GM19467 (cell line): ENCODE results near the gene AK8.
"Not testable (repeated sequence)": the region's sequence is repeated elsewhere in the genome, so short reads cannot be mapped to it uniquely, and the experiment has no call there.

ENCODE experiments used
- ATAC-seq: cut with Tn5 transposase; IDR thresholded peaks from one replicate; pipeline ENCODE4 v1.9.1; 2021; ENCODE audit warnings: mild to moderate bottlenecking, moderate library complexity; ENCODE audit not compliant: unreplicated experiment

AK8 gene

GRCh38 chr9:132722564-132723065 lies 155.5 kb downstream of the AK8 start:
- no peak for ATAC-seq

DNA sequence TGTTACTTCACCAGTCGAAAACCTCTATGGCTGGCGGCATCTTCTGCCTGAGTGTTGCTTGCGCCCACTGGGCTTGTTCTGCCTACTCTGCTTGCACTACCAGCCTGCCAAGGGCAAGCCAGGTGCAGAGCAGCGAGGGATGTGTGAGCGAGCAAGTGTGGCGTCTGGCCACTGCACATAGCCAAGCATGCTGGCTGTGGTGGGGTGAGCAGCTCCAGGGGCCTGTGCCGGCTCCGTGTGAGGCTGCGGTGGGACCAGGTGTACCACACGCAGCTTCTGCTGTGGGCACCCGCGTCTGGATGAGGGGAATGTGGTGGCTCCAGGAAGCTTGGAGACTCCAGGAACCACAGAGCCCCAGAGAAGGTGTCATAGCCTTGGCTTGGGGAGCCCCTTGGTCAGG lies 156.4 kb downstream of the AK8 start:
- ATAC-seq = no peak

DNA sequence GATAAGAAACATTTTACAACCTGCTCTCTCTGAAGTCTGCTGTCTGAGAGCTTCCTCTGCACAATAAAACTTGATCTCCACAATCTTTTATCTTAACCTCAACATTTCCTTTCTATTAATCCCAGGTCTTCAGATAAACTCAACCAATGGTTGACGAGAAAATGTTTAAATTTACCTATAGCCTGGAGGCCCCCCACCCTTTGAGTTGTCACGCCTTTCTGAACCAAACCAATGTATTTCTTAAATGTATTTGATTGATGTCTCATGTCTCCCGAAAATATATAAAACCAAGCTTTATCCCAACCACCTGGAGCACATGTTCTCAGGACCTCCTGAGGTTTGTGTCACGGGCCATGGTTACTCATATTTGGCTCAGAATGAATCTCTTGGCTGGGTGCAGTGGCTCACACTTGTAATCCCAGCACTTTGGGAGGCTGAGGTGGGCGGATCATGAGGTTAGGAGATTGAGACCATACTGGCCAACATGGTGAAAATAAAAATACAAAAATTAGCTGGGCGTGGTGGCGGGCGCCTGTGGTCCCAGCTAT lies 159.6 kb downstream of the AK8 start:
- ATAC-seq = not testable (repeated sequence)

DNA sequence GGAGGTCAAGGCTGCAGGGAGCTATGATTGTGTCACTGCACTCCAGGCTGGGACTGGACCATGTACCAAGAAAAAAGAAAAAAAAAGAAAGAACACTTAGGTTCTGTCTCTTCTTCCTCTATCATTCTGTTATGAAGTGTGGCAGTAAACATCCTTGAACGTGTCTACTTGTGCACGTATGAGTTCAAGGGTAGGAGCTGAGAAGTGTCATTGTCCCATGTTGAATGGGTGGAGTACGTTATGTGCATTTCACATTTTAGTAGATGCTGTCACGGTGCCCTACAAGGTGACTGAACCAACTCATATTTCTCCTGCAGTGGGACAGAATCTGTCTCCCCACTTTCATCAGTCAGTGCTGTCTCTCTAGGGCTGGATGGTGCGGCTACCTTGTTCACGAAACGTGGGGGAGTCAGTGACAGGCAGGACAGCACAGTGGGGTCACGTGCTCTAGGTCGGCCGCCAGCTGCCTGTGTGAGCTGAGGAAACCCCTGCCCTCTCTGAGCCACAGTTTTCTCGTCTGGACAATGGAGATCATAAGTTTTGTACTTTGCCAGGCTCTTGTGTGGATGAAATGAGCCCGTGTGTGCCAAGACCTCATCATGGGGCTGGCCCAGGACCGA lies 160.6 kb downstream of the AK8 start:
- no peak for ATAC-seq

DNA sequence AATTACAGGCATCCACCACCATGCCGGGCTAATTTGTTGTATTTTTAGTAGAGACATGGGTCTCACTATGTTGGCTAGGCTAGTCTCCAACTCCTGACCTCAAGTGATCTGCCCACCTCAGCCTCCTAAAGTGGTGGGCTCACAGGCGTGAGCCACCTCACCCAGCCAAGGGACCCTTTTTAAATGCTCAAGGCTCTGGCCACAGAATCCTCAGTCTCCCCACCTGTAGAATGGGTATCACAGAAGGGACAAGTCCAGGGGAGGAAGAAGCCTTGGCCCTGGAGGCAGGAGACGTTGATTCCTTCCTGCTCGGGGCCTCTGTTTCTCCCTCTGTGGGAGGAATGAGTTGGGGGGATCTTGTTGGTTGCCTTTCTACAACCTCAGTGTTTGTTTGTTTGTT lies 162.1 kb downstream of the AK8 start:
- ATAC-seq = no peak

DNA sequence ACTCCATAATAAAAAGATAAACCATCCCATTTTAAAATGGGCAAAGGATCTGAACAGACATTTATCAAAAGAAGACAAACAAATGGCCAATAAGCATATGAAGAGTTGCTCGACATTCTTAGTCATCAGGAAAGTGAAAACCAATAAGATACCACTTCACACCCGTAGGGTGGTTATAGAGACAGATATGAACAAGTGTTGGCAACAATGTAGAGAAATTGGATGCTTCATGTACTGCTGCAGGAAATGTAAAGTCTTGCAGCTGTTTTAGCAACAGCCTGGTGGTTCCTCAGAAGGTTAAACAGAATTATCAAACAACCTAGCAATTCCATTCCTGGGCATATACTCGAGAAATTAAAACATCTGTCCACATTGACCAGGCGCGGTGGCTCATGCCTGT lies 165.3 kb downstream of the AK8 start:
- ATAC-seq = no peak

- ATAC-seq = no peak
Observed at GRCh38 chr9:132711846-132712245, 166.2 kb downstream of the AK8 start.

DNA sequence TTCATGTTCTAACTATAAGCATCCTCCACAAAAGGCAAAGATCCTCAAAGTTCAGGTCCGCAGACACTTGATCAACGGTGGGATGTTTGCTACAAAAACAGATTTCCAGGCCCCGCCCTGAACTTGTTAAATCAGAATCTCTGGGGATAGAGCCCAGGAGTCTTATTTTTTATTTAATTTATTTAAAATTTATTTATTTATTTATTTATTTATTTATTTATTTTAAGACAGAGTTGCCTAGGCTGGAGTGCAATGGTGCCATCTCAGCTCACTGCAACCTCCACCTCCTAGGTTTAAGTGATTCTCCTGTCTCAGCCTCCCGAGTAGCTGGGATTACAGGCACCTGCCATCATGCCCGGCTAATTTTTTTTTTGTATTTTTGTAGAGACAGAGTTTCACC lies 166.9 kb downstream of the AK8 start:
- not testable (repeated sequence) for ATAC-seq

DNA sequence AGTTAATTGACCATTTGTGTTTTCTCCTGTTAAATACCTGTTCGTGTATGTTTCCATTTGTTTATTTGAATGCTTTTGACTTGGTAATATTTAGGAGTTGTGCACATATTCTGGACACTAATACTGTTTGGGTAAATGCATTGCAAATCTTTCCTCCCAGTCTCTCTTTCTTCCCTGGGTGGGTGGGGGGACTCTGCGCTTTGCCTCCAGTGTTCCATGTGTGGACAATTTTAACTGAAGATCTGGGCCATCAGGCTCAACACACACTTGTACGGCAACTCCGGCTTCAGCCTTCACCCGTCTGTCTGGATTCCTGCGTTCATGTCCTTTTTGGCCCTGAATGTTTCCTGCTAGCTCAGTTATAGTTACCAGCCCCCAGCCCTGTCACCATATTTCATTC lies 167.8 kb downstream of the AK8 start:
- no peak for ATAC-seq

DNA sequence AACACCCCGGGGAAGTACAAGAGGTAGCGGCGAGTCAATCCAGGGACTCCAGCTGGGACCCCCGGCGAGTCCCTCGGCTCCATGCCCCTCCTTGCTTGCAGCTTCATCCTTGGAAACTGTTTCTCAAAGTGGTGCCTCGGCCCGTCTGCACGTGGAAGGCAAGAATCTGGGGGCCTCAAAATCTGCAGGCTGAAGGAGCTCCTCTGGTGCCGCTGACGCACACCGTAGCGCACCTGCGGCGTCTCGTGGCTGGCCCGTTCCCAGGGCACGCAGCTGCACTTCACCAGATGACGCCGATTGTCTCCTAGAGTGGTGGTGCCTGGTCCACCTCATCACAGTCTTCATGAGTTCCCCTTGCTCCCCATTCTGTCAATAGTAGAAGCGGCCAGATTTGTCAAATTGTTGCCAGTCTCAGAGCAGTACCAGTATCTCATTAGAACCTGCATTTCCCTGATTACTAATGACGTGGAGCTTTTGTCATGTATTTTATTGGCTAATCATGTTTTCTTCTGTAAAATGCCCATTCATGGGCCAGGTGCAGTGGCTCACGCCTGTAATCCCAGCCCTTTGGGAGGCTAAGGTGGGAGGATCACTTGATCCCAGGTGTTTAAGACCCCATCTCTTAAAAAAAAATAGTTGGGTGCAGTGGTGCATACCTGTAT lies 169.2 kb downstream of the AK8 start:
- no peak for ATAC-seq

DNA sequence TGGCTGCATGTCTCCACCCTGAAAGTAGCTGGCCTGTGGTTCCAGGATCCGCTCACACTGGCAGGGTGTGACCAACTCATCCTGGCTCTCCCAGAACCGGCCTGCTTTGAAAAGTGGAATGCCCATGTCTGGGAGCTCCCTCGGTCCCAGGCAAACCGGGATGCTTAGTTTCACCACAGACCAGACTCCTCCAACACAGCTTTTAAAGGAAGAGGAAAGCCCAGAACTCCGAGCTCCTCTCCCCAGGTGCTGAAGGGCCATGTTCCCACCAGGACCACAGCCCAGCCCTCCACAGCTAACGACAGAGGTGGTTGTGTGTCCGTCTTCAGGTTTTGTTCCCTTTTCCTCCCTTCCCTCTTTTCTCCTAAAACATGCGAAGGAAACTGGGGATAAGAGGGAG lies 169.8 kb downstream of the AK8 start:
- no peak for ATAC-seq

GRCh38 chr9:132703336-132703735 lies 174.7 kb downstream of the AK8 start:
- ATAC-seq = no peak

DNA sequence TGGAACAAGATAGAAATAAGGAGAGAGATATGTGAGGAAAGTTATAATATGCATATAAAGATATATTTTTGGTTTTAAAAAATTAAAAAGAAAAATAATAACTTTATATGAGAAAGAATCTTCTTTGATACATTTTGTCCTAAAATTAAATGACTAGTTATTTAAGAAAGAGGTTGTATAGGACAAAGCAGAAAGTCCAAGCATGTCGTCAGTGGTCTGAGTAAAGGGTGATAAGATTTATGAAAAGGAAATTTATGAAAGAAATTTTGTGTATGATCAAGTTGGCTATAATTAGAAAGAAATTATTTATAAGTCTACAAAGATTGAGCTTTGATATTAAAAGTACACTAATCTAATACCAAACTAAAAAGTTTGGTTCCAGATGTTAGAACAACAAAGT lies 175.8 kb downstream of the AK8 start:
- no peak for ATAC-seq

DNA sequence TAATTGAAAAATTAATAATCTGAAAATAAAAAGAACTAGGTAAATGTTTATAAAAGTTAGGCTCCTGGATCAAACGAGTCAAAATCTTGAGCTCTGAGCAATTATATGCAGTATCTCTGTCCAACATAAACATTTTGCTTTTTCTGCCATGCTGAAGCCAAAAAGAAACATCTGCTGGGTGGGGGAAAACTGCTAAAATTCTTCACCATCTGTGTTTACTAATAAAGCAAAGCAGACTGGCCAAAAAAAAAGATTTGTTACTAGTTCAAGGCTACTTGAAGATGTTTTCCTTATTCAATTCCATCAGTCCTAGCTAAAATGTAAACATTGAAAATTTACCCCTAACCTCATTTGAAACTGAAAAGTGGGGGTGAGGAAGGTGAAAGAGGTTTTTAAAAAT lies 178.1 kb downstream of the AK8 start:
- ATAC-seq = no peak

GRCh38 chr9:132698989-132699388 lies 179.1 kb downstream of the AK8 start:
- no peak for ATAC-seq

GRCh38 chr9:132697230-132697629 lies 180.9 kb downstream of the AK8 start:
- no peak for ATAC-seq

- no peak for ATAC-seq
Observed at GRCh38 chr9:132694144-132694543, 183.9 kb downstream of the AK8 start.

DNA sequence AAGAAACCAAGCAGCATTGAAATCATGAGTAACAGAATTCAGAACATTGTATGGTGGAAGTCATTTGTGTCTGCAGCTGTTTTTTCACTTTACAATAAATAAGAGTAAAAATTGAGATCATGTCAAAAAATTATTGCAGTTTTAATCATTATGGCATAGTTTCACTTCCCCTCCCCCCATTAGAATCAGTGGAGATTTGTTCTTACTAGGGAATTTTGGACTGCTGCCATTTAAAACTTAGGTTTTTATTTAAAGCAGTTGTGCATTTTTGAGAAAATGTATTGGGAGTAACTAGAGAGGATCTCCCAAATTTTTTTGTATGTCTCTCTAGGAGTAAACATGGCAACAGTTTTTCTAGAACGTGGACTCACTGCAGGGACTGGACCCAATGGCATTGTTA lies 187.4 kb downstream of the AK8 start:
- ATAC-seq = no peak

GRCh38 chr9:132683873-132684272 lies 194.2 kb downstream of the AK8 start:
- no peak for ATAC-seq

GRCh38 chr9:132681561-132681960 lies 196.5 kb downstream of the AK8 start:
- ATAC-seq = no peak

- ATAC-seq = no peak
Observed at GRCh38 chr9:132679946-132680625, 198.0 kb downstream of the AK8 start.

- ATAC-seq = no peak
Observed at GRCh38 chr9:132677976-132678375, 200.1 kb downstream of the AK8 start.
